Vagina (tissue), 2 donors: ENCODE results near the gene SLC22A3.

Source experiments
- POLR2A ChIP-seq, 2 donors: fragments of 450-650 bp; IDR thresholded peaks; one replicate each; pipeline ENCODE4 v1.6.1; 2017; ENCODE audit warnings: antibody characterized with exemption in 2 of 2, mild to moderate bottlenecking in 2 of 2, moderate library complexity in 2 of 2
- TF ChIP-seq, protein P1 (sequence below), 3 experiments: fragments of 450-650 bp in 2 of 3; fragments of 200-600 bp in 1 of 3; sonication (generic) in 1 of 3; IDR thresholded peaks; one replicate each; pipeline ENCODE4 v1.5.1; 2017 to 2019; ENCODE audit warnings: antibody characterized with exemption in 3 of 3, mild to moderate bottlenecking in 2 of 3, moderate library complexity in 2 of 3

DNA sequence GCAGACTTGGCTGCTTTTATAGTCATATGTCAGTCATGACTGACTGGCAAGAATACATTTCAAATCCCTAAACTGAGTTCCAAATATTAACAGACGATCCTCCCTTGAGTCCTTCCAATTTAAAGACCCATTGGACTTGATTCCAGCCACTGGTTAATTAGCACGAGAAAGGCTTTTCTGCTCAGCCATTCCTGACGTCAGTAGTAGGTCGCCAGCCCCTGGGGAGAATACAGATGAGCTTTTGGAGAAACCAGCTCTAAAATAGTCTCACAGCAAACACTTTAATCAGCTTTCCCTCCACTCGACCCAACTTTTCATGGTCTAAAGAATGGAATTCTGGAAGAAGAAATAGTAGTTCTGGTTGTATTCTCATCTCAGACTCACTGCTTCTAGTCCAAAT is 91.6 kb downstream of the SLC22A3 start:
- TF ChIP-seq, protein P1, sequence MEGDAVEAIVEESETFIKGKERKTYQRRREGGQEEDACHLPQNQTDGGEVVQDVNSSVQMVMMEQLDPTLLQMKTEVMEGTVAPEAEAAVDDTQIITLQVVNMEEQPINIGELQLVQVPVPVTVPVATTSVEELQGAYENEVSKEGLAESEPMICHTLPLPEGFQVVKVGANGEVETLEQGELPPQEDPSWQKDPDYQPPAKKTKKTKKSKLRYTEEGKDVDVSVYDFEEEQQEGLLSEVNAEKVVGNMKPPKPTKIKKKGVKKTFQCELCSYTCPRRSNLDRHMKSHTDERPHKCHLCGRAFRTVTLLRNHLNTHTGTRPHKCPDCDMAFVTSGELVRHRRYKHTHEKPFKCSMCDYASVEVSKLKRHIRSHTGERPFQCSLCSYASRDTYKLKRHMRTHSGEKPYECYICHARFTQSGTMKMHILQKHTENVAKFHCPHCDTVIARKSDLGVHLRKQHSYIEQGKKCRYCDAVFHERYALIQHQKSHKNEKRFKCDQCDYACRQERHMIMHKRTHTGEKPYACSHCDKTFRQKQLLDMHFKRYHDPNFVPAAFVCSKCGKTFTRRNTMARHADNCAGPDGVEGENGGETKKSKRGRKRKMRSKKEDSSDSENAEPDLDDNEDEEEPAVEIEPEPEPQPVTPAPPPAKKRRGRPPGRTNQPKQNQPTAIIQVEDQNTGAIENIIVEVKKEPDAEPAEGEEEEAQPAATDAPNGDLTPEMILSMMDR (IDR thresholded peaks at IDR 0.05): no peak
- no peak for TF ChIP-seq POLR2A (IDR thresholded peaks at IDR 0.05)
